ENCODE data around the gene DLG2.

The DLG2 gene

DNA sequence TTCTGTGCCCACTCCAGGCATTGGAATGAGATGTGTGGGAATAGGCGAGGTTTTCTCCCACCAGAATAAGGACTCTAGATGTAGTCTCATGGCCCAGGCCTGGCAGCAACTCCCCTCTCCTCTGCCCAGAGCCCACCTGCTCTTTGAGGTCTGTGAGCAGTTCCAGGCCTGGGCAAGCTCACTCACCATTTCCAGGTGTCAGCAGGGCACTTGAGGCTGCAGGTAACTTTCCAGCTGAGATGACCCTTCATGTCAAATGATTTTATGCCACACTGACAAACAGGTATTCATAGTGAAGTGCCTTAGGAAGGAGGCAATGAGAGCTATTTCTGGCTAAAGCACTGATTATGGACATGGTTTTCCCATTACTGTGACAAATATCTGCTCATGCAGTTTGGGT is 2217.7 kb downstream of the DLG2 start:
- TF ChIP-seq, protein P1, sequence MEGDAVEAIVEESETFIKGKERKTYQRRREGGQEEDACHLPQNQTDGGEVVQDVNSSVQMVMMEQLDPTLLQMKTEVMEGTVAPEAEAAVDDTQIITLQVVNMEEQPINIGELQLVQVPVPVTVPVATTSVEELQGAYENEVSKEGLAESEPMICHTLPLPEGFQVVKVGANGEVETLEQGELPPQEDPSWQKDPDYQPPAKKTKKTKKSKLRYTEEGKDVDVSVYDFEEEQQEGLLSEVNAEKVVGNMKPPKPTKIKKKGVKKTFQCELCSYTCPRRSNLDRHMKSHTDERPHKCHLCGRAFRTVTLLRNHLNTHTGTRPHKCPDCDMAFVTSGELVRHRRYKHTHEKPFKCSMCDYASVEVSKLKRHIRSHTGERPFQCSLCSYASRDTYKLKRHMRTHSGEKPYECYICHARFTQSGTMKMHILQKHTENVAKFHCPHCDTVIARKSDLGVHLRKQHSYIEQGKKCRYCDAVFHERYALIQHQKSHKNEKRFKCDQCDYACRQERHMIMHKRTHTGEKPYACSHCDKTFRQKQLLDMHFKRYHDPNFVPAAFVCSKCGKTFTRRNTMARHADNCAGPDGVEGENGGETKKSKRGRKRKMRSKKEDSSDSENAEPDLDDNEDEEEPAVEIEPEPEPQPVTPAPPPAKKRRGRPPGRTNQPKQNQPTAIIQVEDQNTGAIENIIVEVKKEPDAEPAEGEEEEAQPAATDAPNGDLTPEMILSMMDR (IDR thresholded peaks at IDR 0.05; ENCODE audit: insufficient read depth, missing control alignments), result no peak
- DNase-seq (ENCODE audit: insufficient read length, low spot score) (no peak), FAIRE-seq (no peak)

DNA sequence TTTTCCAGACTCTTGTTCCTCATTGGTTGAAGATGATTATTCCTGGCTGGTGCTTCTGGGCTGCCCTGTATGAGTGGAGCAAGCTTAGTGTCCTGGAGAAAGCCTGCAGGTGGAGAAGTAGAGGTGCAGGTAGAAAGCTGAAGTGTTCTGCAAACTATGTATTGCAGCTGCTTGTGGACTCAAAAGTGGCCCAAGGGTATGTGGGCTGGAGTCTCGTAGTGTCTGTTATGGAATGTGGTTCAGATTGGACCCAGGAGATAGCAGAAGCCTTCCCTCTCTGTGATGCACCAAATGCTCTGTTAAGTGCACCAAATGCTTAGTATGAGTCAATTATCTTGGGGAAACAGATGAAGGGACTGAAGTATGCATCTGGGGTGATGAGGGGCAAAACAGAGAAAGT is 2218.2 kb downstream of the DLG2 start:
- TF ChIP-seq, protein P1 (IDR thresholded peaks at IDR 0.05; ENCODE audit: insufficient read depth, missing control alignments), result no peak
- no peak for FAIRE-seq

More for the DNA sequence above, 2218.2 kb downstream of the DLG2 start:
- no peak for DNase-seq (ENCODE audit: insufficient read length, low spot score)
